SK-N-SH (cell line): ENCODE measurements around the gene SERPIND1.

Source experiments
- FOXJ3 ChIP-seq: sonication (generic); formaldehyde crosslinking; IDR thresholded peaks from 2 replicates; pipeline ENCODE4 v1.5.1; 2020; ENCODE audit warnings: mild to moderate bottlenecking, missing genetic modification reagents
- JUND ChIP-seq: IDR thresholded peaks from 2 replicates; pipeline ENCODE4 v1.4.0; 2012
- MAX ChIP-seq: IDR thresholded peaks from 2 replicates; pipeline ENCODE4 v1.4.0; 2012; ENCODE audit warnings: low read depth
- MEF2A ChIP-seq: IDR thresholded peaks from 2 replicates; pipeline ENCODE4 v1.4.0; 2012; ENCODE audit warnings: low read depth, borderline replicate concordance
- NRF1 ChIP-seq: IDR thresholded peaks from 2 replicates; pipeline ENCODE4 v1.6.1; 2012; ENCODE audit warnings: low read depth, mild to moderate bottlenecking, low read length
- SIN3A ChIP-seq: IDR thresholded peaks from 2 replicates; pipeline ENCODE4 v1.6.1; 2012; ENCODE audit warnings: low read depth, mild to moderate bottlenecking, low read length, moderate library complexity, borderline replicate concordance
- TCF12 ChIP-seq: IDR thresholded peaks from 2 replicates; pipeline ENCODE4 v1.4.0; 2012
- YY1 ChIP-seq: IDR thresholded peaks from 2 replicates; pipeline ENCODE4 v1.4.0; 2012; ENCODE audit warnings: low read depth, mild to moderate bottlenecking
- ZBTB33 ChIP-seq: IDR thresholded peaks from 2 replicates; pipeline ENCODE4 v1.4.0; 2012; ENCODE audit warnings: low read depth, borderline replicate concordance
- TF ChIP-seq, protein P1 (sequence below): fragments of 200-600 bp; sonication (generic); IDR thresholded peaks from 2 replicates; pipeline ENCODE4 v1.6.1; 2017; ENCODE audit warnings: antibody characterized with exemption, mild to moderate bottlenecking, moderate library complexity

- TF ChIP-seq, protein P1, sequence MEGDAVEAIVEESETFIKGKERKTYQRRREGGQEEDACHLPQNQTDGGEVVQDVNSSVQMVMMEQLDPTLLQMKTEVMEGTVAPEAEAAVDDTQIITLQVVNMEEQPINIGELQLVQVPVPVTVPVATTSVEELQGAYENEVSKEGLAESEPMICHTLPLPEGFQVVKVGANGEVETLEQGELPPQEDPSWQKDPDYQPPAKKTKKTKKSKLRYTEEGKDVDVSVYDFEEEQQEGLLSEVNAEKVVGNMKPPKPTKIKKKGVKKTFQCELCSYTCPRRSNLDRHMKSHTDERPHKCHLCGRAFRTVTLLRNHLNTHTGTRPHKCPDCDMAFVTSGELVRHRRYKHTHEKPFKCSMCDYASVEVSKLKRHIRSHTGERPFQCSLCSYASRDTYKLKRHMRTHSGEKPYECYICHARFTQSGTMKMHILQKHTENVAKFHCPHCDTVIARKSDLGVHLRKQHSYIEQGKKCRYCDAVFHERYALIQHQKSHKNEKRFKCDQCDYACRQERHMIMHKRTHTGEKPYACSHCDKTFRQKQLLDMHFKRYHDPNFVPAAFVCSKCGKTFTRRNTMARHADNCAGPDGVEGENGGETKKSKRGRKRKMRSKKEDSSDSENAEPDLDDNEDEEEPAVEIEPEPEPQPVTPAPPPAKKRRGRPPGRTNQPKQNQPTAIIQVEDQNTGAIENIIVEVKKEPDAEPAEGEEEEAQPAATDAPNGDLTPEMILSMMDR: peak; percentile 78
- TF ChIP-seq MEF2A (no peak), FOXJ3 (no peak), ZBTB33 (no peak), TCF12 (no peak), YY1 (no peak), JUND (no peak), MAX (no peak), SIN3A (no peak), NRF1 (no peak)
These were observed 10.2 kb downstream of the SERPIND1 start for GRCh38 chr22:20783844-20784723.
